HTERT RPE-1 (cell line): ENCODE measurements around the gene LY9.
"Not testable (repeated sequence)": the region's sequence is repeated elsewhere in the genome, so short reads cannot be mapped to it uniquely, and the experiment has no call there.

Experiments used
- in situ Hi-C: fragments of 300-500 bp; cut with MboI; formaldehyde crosslinking; loops from 4 replicates; pipeline ENCODE4 v1.14.3; 2020; ENCODE audit warnings: low sequenced_read_pairs

Gene LY9

DNA sequence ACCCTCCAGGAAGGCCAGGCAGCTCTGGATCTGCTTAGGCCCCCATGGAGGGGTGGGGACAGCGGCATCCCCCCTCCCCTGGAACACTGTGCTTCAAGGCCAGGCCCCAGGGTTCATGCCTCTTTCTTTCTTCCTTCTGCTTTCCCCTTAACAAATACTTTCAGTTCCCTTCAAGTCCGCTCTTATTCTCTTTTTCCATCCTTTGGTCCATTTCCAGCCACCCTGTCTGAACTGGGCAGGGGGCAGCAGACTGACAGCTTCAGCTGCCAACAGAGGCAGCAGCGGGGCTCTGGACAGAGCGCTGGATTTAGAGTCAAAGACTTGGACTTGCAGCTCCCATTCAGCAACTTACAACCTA lies 67.8 kb downstream of the LY9 start:
- in situ Hi-C loops: no loop called here

DNA sequence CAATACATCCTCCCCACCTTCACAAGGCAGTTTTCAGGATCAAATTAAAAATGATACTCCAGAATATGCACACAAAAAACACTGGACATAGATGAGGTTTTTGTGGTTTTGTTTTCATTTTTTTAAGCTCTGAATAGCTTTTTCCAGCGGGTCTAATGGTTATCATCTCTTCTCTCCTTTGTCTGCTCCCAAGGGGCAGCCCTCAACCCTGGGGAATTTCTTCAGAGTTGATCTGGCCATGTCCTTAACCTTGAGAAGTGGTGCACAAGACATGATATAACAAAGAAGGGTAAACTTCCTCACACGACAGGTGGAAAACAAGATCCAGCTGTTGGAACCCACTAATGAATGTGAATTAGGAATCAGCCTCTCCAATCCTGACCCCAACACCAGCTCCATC lies 68.2 kb downstream of the LY9 start:
- in situ Hi-C loops: no loop called here

DNA sequence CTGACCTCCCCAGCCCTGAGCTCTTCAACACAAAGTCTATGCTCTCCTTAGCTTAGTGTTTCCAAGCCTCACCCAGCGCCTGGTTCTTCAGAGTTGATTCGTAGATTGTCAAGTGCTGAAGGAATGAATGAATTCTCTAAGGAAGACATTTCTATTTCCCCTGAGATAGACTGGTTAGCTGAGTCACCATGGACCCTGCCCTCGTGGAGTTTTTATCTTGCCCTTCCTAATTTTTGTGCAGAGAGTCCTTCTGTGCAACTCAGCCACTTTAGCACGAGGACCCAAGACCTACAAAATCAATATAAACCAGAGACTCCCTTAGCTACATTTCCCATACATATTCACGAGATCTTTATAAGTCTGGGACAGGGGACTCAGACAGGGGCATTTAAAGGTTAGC lies 69.4 kb downstream of the LY9 start:
- in situ Hi-C loops: no loop called here

DNA sequence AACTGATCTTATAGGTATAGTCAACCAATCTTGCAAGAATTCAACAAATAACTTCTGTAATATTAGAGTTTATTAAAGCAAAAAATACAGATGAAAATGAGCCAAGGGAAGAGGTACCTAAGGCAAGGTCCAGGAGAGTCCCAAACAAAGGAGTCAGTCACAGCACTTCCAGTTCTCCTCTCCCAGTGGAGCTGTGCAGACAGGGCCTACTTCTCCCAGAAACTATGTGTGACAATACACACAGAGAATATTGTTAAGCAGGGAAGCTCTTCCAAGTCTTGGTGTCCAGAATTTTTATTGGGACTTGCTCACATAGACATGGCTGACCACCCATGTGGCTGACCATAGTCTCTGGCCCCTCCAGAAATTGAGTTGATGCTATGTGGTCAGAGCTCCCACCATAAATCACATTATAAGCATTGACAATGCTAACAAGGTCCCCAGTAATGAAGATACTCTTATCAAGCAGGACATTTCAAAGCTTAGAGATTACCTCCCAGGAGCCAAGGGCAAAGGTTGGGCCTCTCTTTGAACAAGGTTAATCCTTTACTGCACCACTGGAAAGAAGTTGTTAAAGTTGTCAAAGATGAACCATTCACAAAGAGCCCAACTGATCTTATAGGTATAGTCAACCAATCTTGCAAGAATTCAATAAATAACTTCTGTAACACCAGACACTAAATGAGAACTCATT lies 70.2 kb downstream of the LY9 start:
- in situ Hi-C loops: no loop called here

DNA sequence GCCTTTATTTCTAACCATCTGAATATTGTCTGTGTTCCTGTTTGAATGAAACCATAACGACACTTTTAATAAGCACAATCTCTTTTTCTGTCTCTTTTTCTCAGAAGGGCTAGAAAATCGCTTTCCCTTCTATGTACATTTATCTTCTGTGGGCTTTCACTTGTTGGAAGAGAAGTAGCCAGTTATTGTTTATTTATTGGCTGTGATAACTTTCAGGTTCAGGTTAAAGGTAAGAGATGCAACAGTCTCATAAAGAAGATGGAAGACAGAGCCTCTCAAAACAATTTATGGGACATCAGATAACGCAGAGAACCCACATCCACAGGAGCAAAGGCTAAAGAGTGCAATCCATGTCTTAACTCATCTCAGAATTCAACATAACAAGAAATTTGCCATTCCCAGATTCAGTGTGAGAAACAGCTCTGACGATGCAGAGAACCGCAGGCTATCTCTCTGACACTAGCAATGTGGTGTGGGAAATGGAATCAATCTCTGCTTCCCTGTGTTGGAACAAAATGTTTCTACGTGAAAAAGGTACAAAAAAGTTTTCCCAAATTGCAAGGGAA lies 70.8 kb downstream of the LY9 start:
- in situ Hi-C loops: no loop called here

DNA sequence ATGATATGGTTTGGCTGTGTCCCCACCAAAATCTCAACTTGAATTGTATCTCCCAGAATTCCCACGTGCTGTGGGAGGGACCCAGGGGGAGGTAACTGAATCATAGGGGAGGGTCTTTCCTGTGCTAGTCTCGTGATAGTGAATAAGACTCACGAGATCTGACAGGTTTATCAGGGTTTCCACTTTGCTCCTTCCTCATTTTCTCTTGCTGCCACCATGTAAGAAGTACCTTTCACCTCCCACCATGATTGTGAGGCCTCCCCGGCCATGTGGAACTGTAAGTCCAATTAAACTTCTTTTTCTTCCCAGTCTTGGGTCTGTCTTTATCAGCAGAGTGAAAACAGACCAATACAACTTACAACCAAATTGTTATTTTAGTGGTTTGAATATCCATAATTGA lies 71.7 kb downstream of the LY9 start:
- in situ Hi-C loops: not testable (repeated sequence)

DNA sequence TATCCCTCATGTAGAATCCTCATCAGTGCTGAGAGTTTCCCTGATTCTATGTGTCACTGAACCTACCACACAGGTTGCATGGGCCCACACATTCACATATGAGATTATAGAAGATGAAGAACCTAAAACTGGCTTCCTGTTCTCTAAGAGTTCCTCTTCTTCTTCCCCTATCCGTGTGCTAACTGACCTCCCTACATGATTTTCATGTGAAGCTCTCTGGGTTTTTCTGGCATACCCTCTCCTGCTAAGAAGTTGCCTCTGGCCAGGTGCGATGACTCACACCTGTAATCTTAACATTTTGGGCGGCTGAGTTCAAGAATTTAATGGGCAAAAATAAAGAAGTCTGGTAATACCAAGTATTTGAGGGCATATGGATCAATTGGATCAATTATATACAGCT lies 72.2 kb downstream of the LY9 start:
- in situ Hi-C loops: no loop called here

DNA sequence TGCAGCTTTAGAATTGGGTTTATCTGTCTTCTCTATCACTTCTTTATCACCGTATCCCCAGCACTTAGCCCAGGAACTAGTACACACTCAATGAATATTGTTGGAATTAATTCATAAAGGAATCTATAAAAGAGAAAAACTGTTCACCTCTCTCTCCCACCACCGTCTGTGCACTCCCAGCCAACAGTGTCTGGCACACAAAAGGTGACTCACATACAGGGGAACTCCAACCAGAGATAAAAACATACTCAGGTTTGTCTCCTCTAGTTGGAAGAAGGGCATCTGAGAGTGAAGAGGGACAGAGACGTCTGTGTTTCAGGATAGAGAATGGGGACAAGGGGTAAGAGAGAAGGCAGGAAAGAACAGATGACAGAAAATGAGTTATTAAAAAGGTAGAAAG lies 79.0 kb downstream of the LY9 start:
- in situ Hi-C loops: no loop called here

DNA sequence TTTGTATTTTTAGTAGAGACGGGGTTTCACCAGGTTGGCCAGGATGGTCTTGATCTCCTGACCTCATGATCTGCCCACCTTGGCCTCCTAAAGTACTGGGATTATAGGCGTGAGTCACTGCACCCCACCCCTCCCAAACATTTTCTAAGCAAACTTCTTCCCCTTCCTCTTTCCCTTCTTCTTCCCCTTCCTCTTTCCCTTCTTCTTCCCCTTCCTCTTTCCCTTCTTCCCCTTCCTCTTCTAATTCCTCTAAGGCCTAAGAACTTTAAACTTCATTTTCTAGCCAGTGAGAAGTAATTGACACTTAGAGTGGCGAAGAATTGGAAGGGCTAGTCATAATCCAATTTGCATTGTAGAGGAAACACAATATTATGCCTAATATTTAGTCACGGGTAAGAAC lies 79.6 kb downstream of the LY9 start:
- in situ Hi-C loops: not testable (repeated sequence)

DNA sequence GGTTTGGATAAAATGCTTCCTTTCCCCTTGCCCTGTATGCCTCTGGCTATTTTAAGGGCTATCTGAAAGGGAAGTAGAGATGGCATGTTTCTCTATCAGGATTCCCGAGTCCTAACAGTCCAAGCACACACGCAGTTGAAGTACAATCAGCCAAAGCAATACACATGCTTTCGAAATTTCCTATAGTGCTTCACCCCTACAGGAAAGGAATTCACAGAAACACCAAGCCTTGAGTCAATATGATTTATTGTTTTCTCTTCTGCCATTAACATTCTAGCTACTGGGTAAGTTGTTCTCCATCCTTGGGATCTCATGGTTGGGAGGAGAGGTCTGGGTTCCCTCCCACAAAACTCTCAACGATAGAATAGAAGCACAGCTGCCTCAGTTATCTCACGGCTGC lies 80.3 kb downstream of the LY9 start:
- in situ Hi-C loops: no loop called here

DNA sequence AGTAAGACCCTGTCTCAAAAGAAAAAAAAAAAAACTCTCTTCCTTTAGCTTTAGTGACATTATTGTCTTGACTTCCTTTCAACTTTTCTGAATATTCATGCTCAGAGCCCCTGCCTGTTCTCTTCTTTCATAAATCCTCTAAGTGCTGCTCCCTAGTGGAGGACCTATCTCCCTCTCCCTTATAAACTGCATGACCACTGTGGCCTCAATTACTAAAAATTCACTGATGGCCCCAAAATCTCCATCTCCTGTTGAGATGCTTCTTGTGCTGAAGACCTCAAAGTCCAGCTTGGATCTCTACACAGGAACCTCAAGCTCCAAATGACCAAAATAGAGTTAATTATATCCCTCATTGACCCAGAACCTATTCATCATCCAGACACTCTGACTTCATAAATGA lies 81.2 kb downstream of the LY9 start:
- in situ Hi-C loops: no loop called here
